Stomach smooth muscle (tissue), 2 donors: ENCODE data around the gene P2RY2.
"Not testable (repeated sequence)": the region's sequence is repeated elsewhere in the genome, so short reads cannot be mapped to it uniquely, and the experiment has no call there.

ENCODE experiments used
- H3K27ac ChIP-seq: one replicate; pipeline ENCODE4 v1.7.0; 2013; ENCODE audit warnings: mild to moderate bottlenecking, low read length, inconsistent platforms
- H3K27me3 ChIP-seq, 2 donors: one replicate each; pipeline ENCODE4 v1.7.0; 2013; ENCODE audit warnings: low read length in 2 of 2; ENCODE audit not compliant: insufficient read depth in 2 of 2, control insufficient read depth in 1 of 2
- H3K36me3 ChIP-seq, 2 donors: one replicate each; pipeline ENCODE4 v1.7.0; 2013; ENCODE audit warnings: low read length in 2 of 2; ENCODE audit not compliant: control insufficient read depth in 2 of 2, insufficient read depth in 2 of 2
- H3K4me1 ChIP-seq: one replicate; pipeline ENCODE4 v1.7.0; 2013; ENCODE audit warnings: low read length; ENCODE audit not compliant: control insufficient read depth, insufficient read depth
- H3K4me3 ChIP-seq, 2 donors: one replicate each; pipeline ENCODE4 v1.7.0; 2013; ENCODE audit warnings: low read length in 2 of 2
- H3K9ac ChIP-seq, 2 donors: one replicate each; pipeline ENCODE4 v1.7.0; 2013; ENCODE audit warnings: low read length in 2 of 2, mild to moderate bottlenecking in 1 of 2
- H3K9me3 ChIP-seq, 2 donors: one replicate each; pipeline ENCODE4 v1.7.0; 2013; ENCODE audit warnings: low read length in 2 of 2; ENCODE audit not compliant: control insufficient read depth in 2 of 2
- donor health status: healthy.
- donor health status: Pancreatic carcinoma.

Gene P2RY2

DNA sequence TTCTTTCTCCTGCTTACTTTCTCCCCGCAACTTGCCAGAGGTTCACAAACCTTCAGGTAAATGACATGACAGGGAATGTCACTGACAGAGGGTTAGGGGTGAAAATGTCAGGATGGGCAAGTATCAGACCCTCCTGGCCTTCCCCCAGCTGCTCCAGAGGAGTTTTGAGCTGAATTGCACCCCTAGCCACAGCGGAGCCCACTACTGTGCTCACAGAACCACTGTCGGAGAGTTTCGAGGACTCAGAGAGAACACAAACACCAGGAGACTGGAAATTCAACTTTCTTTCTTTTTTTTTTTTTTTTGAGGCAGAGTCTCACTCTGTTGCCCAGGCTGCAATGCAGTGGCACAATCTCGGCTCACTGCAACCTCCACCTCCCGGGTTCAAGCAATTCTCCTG, 21.5 kb upstream of the P2RY2 start:
- H3K27ac ChIP-seq = no peak overlapping the region

DNA sequence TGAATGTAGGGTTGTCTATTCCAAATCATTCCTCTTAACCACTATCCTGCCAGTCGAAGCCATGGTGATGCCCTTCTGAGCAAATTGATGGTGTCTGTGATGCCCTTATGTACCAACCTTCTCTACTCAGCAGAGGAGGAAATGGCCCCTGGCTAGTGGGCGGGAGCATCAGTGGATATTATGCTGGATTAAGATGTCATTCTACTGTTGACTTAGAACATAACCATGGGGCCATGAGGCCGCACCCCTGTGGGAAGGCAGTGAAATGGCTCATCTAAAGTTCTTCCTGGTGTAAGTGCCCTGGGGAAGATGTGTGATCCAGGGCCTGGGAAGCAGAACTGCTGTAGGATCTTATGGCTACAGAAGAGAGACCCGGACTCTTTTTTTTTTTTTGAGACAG, 20.7 kb upstream of the P2RY2 start:
- Histone ChIP-seq H3K4me3 (no peak overlapping the region), H3K9me3 (no peaks in the 10 kb centered on the region), H3K27me3 (no peaks in the 10 kb centered on the region), H3K9ac (no peak overlapping the region), H3K36me3 (no peaks in the 10 kb centered on the region), H3K4me1 (peaks cover 2% of the 10 kb centered on the region), H3K27ac (no peak overlapping the region)

More for the DNA sequence above, 21.5 kb upstream of the P2RY2 start:
- Histone ChIP-seq H3K4me1 (peaks cover 2% of the 10 kb centered on the region), H3K9me3 (no peaks in the 10 kb centered on the region), H3K9ac (no peak overlapping the region), H3K36me3 (no peaks in the 10 kb centered on the region), H3K4me3 (no peak overlapping the region), H3K27me3 (no peaks in the 10 kb centered on the region)

DNA sequence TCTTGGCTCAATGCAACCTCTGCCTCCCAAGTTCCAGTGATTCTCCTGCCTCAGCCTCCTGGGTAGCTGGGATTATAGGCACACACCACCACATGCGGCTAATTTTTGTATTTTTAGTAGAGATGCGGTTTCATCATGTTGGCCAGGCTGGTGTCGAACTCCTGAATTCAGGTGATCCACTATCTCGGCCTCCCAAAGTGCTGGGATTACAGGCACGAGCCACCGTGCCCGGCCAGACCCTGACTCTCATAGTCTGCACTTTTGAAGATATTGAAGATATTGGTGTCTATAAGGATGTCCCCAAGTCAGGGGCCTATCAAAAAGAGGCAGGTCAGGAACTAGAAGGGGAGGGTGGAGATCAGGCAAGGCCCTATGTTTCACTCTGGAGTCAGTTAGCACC, 20.3 kb upstream of the P2RY2 start:
- H3K9me3 ChIP-seq, H3K4me3 ChIP-seq, H3K9ac ChIP-seq, H3K4me1 ChIP-seq, H3K27me3 ChIP-seq, H3K27ac ChIP-seq, H3K36me3 ChIP-seq: not testable (repeated sequence)

DNA sequence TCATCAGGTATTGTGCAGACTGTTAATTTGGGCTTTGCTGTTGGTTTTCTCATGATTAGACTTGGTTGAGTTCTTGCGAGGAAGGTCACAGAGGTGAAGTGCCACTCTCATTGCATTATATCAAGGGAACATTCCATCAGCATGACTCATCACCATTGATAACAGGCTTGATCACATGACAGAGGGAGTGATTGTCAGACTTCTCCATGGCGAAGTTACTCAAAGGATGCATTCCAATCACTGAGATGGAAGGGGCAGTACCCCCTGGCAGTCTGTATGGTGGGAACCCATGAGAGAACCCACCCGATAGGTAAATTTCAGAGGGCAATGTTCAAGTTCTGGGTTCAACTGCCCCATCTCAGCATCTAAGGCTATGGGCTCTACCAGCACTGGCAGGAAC, 19.4 kb upstream of the P2RY2 start:
- Histone ChIP-seq H3K9me3 (no peaks in the 10 kb centered on the region), H3K27me3 (no peaks in the 10 kb centered on the region), H3K27ac (no peak overlapping the region), H3K36me3 (no peaks in the 10 kb centered on the region), H3K9ac (no peak overlapping the region), H3K4me1 (peaks cover 2% of the 10 kb centered on the region), H3K4me3 (no peak overlapping the region)

DNA sequence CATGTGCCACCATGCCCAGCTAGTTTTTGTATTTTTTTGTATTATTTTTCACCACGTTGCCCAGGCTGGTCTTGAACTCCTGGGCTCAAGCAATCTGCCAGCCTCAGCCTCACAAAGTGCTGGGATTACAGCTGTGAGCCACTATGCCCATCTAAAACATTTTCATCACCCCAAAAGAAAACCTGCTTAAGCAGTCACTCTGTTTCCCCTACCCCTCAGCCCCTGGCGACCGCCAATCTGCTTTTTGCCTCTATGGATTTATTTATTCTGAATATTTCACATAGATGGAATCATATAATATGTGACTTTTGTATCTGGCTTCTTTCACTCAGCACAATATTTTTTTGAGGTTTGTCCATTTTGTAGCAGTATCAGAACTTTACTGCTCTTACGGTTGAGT, 18.6 kb upstream of the P2RY2 start:
- Histone ChIP-seq H3K9ac (no peak overlapping the region), H3K4me1 (peaks cover 2% of the 10 kb centered on the region), H3K27ac (no peak overlapping the region), H3K4me3 (no peak overlapping the region), H3K27me3 (no peaks in the 10 kb centered on the region), H3K36me3 (no peaks in the 10 kb centered on the region), H3K9me3 (no peaks in the 10 kb centered on the region)

DNA sequence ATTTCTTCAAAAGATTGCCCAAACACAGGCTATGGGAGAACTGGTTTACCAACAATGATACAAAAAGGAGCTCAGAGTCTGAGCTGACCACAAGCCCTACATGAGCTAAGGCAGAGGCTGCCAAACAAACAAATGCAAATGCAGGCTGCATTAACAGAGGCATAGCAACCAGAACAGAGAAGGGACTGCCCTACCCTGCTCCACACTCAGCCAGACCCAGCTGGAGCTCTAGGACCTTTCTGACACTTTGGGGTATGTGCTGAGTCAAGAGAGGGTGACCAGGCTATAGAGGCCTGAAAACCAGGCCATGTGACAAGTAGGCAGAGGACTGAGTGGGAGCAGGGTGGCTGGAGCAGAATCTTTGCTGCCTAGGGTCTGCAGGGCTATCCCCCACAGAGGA, 17.8 kb upstream of the P2RY2 start:
- Histone ChIP-seq H3K9ac (no peak overlapping the region), H3K27ac (no peak overlapping the region), H3K36me3 (no peaks in the 10 kb centered on the region), H3K27me3 (no peaks in the 10 kb centered on the region), H3K4me3 (no peak overlapping the region), H3K4me1 (peaks cover 2% of the 10 kb centered on the region), H3K9me3 (no peaks in the 10 kb centered on the region)

DNA sequence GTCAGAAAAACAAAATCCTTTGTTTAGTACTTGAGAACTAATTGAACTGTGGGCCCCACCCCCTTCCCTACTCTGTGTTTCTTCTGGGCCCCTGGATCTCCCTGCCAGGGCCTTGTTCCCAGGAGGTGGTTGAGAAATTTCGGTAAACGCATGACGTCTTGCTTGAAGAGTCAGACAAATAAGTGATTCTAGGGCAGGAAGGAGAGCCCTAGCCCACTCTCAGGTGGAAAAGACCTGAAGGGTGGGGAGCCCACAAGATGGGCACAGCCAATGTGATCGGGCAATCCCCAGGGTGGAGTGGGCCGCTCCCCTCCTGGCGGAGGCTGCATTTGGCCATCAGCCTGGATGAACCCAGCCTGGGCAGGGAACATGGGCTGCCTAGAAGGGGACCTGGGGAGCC, 16.8 kb upstream of the P2RY2 start:
- Histone ChIP-seq H3K9me3 (no peaks in the 10 kb centered on the region), H3K27ac (no peak overlapping the region), H3K27me3 (no peaks in the 10 kb centered on the region), H3K4me3 (no peak overlapping the region), H3K9ac (no peak overlapping the region), H3K36me3 (no peaks in the 10 kb centered on the region), H3K4me1 (peaks cover 2% of the 10 kb centered on the region)

DNA sequence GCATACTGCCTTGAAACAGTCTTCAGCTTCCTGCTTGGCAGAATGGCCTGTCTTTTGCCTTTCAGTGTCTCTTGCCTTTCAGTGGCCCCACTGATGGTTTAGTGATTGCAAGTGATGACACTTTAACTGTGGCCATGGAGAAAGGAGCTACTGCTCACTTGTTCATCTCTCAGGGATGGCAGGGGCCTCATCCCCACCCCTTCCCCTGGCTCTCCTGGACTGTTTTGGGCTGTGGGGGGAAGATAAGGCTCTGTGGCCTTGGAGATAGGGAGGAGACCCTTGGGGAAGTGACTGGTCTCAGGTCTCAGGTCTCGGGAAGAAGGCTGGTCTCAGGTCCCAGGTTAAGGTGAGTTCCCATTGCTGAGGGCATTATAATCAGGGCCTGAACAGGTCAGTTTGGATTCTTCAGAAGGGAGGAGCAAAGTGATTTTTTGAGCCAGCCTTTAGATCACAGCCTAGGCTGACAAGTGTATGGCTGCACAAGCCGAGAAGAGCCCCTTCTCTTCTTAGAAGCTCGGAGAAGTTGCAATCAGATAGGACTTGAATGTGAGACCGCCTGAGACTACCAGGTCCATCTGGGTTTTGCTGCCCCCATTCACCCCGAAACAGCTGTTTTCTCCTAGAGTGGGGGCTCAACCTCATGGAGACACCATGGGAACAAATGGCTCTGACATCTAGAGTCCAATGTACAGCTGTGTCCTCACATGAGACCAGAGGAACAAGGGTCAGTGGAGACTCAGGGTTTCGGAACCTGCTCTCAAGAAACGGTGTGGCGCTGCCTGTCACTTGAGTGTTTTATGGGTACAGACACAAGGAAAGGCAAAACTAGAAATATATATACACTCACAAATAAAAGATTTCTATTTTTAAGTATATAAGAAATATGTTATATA, 15.9 kb upstream of the P2RY2 start:
- H3K36me3 ChIP-seq = no peaks in the 10 kb centered on the region
- H3K4me1 ChIP-seq = peaks cover 2% of the 10 kb centered on the region
- H3K4me3 ChIP-seq = no peak overlapping the region
- no peaks in the 10 kb centered on the region for H3K27me3 ChIP-seq
- H3K9me3 ChIP-seq = no peaks in the 10 kb centered on the region
- no peak overlapping the region for H3K27ac ChIP-seq
- no peak overlapping the region for H3K9ac ChIP-seq

DNA sequence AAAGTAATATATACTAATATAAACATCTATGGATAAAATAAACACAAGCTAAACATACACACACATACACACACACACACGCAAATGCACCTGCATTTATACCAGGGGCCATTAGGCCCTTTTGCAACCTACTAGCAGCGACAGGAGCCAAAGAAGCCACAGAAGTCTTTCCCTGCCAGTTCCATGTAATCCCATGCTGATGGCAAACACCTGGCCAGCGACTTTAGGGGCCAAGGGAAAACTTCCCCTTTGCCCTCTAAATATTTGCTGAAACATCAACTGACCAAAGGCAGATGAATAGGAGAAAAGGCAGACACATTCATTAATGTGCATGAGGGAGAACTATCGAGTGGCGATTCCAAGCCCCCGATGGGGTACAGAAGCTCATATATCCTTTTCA, 14.8 kb upstream of the P2RY2 start:
- H3K4me3 ChIP-seq = no peak overlapping the region
- H3K4me1 ChIP-seq = peaks cover 2% of the 10 kb centered on the region
- H3K9me3 ChIP-seq = no peaks in the 10 kb centered on the region
- no peak overlapping the region for H3K9ac ChIP-seq
- H3K36me3 ChIP-seq = no peaks in the 10 kb centered on the region
- H3K27ac ChIP-seq = no peak overlapping the region
- H3K27me3 ChIP-seq = no peaks in the 10 kb centered on the region

DNA sequence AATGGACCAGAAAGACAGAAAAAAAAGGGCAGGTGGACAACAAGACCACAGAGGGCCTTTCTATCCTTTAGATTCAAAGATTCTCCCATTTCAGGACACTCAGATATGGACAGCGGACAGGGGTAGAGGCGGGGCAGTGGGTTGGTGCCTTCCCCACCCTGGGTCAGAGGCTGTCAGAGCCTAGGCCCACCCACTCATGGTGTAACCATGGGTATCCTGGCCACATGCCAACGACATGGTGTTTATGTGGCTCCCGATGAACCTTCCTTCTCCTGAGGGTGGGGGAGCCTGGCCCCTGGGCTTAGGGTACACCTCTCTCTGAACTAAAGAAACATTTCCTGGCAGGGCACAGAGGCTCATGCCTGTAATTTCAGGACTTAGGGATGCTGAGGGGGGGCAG, 14.3 kb upstream of the P2RY2 start:
- H3K27ac ChIP-seq = no peak overlapping the region

DNA sequence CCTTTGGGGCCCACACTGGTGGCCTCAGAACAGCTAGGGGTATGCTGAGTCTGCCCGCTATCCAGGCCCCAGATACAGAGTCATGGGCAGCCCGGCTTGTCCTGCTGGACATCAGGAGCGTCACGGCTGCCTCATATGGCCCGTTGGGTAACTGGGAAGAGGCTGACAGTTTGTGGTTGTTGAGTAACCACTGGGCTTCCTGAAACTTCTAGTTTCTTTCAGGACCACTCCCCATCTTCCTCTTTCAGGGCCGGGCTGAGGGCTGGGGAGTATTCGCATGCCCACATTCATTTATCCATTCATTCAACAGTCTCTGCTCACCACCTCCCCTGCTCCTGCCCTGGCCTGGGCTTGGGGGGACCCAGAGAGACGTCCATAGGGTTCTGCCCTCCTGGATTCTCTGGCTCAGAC, 13.4 kb upstream of the P2RY2 start:
- no peaks in the 10 kb centered on the region for H3K27me3 ChIP-seq
- no peak overlapping the region for H3K27ac ChIP-seq
- no peak overlapping the region for H3K9ac ChIP-seq
- no peaks in the 10 kb centered on the region for H3K36me3 ChIP-seq
- H3K9me3 ChIP-seq = no peaks in the 10 kb centered on the region
- no peak overlapping the region for H3K4me3 ChIP-seq
- no peaks in the 10 kb centered on the region for H3K4me1 ChIP-seq

More for the DNA sequence above, 14.3 kb upstream of the P2RY2 start:
- no peak overlapping the region for H3K4me3 ChIP-seq
- H3K4me1 ChIP-seq = peaks cover under 1% of the 10 kb centered on the region
- no peak overlapping the region for H3K9ac ChIP-seq
- no peaks in the 10 kb centered on the region for H3K27me3 ChIP-seq
- no peaks in the 10 kb centered on the region for H3K9me3 ChIP-seq
- no peaks in the 10 kb centered on the region for H3K36me3 ChIP-seq
